Activated B cell treated with CpG ODN at 0.5 μM for 24 hours (primary cell): Measurements from ENCODE around the gene FOXP1. TPM values are rescaled to one million over a fixed set of nuclear protein-coding genes. Genes with fewer than 3 reads are reported as not detected.

ENCODE experiments used
- ATAC-seq: fragments of 200-7000 bp; cut with Tn5 transposase; one replicate; pipeline ENCODE4 v1.10.0; 2021; ENCODE audit warnings: low read depth, mild to moderate bottlenecking, moderate library complexity
- CTCF ChIA-PET: fragments of 350-600 bp; sonication (Branson Sonifier 250); formaldehyde crosslinking; loops from one replicate; lab custom pipeline; 2021; ENCODE audit warnings: antibody characterized with exemption; lab: Charles Lee
- POLR2A ChIA-PET: fragments of 350-600 bp; sonication (Branson Sonifier 250); formaldehyde crosslinking; loops from one replicate; lab custom pipeline; 2021; ENCODE audit warnings: antibody characterized with exemption; lab: Charles Lee
- DNase-seq: peaks from one replicate; pipeline ENCODE4 v3.0.0; 2022
- H3K27ac Mint-ChIP-seq: one replicate; pipeline ENCODE4 v1.8.0; 2020; ENCODE audit warnings: mixed read lengths
- H3K27me3 Mint-ChIP-seq: one replicate; pipeline ENCODE4 v1.8.0; 2021; ENCODE audit warnings: mixed read lengths
- H3K36me3 Mint-ChIP-seq: one replicate; pipeline ENCODE4 v1.8.0; 2021; ENCODE audit warnings: low read depth, mixed read lengths
- H3K4me1 Mint-ChIP-seq: one replicate; pipeline ENCODE4 v1.8.0; 2021; ENCODE audit warnings: mixed read lengths
- H3K4me3 Mint-ChIP-seq: one replicate; pipeline ENCODE4 v1.8.0; 2020; ENCODE audit warnings: mild to moderate bottlenecking, mixed read lengths
- H3K9me3 Mint-ChIP-seq: one replicate; pipeline ENCODE4 v1.8.0; 2020; ENCODE audit warnings: mixed read lengths
- intact Hi-C: fragments of 100-400 bp; cut with micrococcal nuclease; formaldehyde crosslinking; loops from one replicate; pipeline ENCODE4 v1.15.1; 2024
- total RNA-seq: library from RNA; stranded (reverse); gene quantifications from 2 replicates; pipeline ENCODE4 v1.2.3, GENCODE V29; 2022
- TF ChIP-seq, protein P1 (sequence below): fragments of 200-600 bp; IDR thresholded peaks from one replicate; pipeline ENCODE4 v1.8.0; 2022; ENCODE audit warnings: antibody characterized with exemption, mild to moderate bottlenecking

Gene FOXP1
- total RNA-seq, 1 donor from 2014 or later = 563 TPM

DNA sequence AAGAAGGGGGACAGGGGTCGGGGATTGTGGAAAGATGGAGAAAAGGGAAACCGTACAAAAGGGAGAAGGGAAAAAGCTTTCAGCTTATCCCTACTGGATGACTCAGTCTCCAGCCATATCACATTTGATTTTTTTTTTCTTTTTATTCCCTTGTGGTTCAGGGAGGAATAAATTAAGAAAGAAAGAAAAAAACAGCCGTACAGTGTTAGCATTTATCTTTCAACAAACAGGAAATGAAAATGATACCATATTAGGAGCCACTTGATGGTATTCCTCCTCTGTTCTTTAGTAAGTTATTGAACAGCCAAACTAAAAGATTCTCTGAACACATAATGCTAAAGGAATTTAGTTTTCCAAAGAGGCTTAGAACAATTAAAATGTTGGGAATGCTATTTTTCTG is 594.4 kb downstream of the FOXP1 start:
- H3K9me3 Mint-ChIP-seq = no peaks in the 10 kb centered on the region
- H3K4me1 Mint-ChIP-seq = peaks cover 27% of the 10 kb centered on the region
- TF ChIP-seq, protein P1, sequence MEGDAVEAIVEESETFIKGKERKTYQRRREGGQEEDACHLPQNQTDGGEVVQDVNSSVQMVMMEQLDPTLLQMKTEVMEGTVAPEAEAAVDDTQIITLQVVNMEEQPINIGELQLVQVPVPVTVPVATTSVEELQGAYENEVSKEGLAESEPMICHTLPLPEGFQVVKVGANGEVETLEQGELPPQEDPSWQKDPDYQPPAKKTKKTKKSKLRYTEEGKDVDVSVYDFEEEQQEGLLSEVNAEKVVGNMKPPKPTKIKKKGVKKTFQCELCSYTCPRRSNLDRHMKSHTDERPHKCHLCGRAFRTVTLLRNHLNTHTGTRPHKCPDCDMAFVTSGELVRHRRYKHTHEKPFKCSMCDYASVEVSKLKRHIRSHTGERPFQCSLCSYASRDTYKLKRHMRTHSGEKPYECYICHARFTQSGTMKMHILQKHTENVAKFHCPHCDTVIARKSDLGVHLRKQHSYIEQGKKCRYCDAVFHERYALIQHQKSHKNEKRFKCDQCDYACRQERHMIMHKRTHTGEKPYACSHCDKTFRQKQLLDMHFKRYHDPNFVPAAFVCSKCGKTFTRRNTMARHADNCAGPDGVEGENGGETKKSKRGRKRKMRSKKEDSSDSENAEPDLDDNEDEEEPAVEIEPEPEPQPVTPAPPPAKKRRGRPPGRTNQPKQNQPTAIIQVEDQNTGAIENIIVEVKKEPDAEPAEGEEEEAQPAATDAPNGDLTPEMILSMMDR = no peak
- CTCF ChIA-PET = interaction anchor here (0.9 kb wide), 1 partner anchor 12 kb away, joined by 3 read pairs; no protein-coding TSS in a partner anchor
- peaks cover 94% of the 10 kb centered on the region for H3K36me3 Mint-ChIP-seq
- no peak overlapping the region for H3K27ac Mint-ChIP-seq
- no peak overlapping the region for H3K4me3 Mint-ChIP-seq
- intact Hi-C loops = no loop called here
- no peak for ATAC-seq
- no peaks in the 10 kb centered on the region for H3K27me3 Mint-ChIP-seq
- DNase-seq = no peak
- POLR2A ChIA-PET = interaction anchor here (0.6 kb wide), 1 partner anchor 594 kb away, joined by 4 read pairs; the partner anchor contains the start of gene FOXP1

DNA sequence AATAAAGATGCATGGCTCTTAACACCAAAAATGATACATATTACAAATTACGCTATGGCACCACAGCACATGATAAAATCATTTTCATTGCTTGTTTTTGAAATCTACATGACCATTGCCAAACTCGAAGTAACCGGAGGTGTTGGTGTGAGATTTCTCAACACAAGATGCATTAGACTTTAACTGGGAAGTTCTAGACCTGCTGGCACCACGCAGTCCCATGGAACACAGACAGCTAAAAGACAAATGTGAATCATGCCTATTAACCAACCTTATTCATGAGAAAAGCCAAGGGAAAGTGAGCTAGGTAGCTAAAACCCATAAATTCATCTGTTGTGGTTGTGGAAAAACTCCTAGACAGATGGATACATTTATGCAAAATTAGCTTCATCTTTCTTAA is 595.4 kb downstream of the FOXP1 start:
- DNase-seq = no peak
- intact Hi-C loops = no loop called here
- Mint-ChIP-seq H3K4me3 (no peak overlapping the region), H3K4me1 (peaks cover 29% of the 10 kb centered on the region), H3K27me3 (no peaks in the 10 kb centered on the region), H3K36me3 (peaks cover 93% of the 10 kb centered on the region), H3K9me3 (no peaks in the 10 kb centered on the region), H3K27ac (no peak overlapping the region)
- ChIA-PET POLR2A (interaction anchor here (0.5 to 0.9 kb wide), 2 partner anchors 10 to 105 kb away, joined by 3 read pairs; no protein-coding TSS in a partner anchor), CTCF (interaction anchor here (0.9 to 1.3 kb wide), 2 partner anchors 11 to 82 kb away, joined by 3 read pairs; no protein-coding TSS in a partner anchor)
- no peak for ATAC-seq
- TF ChIP-seq, protein P1 = no peak

DNA sequence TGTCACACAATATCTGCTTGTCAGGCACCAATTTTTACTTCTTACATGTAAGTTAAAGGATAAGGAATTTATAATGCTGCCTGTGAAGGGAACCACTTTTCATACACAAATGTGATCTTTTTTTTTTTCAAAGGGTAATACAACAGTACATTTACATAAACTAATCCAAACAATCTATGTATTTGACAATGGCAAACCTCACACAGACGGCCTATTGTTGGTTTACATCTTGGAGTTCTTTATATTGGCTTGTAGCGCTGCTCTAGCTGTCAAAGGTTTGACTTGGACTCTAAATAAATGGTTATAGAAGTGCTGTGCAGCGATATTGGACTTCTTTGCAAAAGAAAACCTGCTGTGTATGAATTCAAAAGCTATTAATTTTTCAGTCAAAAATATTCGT is 598.0 kb downstream of the FOXP1 start:
- H3K4me3 Mint-ChIP-seq = no peak overlapping the region
- ATAC-seq = no peak
- TF ChIP-seq, protein P1 = no peak
- ChIA-PET POLR2A (no interaction called here), CTCF (no interaction called here)
- H3K27me3 Mint-ChIP-seq = no peaks in the 10 kb centered on the region
- no peaks in the 10 kb centered on the region for H3K9me3 Mint-ChIP-seq
- H3K27ac Mint-ChIP-seq = no peak overlapping the region
- H3K4me1 Mint-ChIP-seq = peaks cover 35% of the 10 kb centered on the region
- intact Hi-C loops = no loop called here
- DNase-seq = no peak
- H3K36me3 Mint-ChIP-seq = peaks cover 93% of the 10 kb centered on the region

DNA sequence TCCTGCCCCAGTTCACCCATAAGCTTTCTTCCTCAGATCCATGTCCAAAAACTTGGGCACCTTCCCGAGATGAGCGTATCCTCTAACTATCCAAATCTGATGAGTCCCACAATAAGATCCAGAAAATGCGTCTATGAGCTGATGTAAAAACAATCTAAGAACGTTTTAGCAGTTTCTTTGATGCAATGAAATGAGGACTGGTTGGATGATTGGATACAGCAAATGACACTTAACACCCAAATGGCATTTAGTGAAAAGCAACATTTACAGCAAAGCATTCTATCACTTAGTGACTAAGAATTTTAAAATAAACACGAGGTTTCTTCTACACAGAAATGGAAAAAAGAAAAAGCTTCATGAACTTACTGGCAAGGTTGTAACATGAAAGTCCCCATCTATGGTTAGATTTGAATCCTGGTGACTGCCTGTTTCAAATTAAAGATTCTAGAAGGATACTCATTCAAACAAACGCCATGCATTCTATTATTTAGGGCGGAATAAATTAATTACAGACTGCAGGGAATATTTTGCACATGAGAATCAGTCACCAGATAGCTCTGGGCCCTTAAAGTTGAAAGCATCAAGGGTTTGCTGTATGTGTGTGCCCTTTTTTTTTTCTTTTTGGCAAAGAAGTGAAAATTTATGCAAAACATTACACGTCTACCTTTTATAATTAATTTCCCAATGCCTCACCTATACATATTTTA is 598.6 kb downstream of the FOXP1 start:
- TF ChIP-seq, protein P1 = no peak
- no peak overlapping the region for H3K4me3 Mint-ChIP-seq
- peaks cover 93% of the 10 kb centered on the region for H3K36me3 Mint-ChIP-seq
- no peak for ATAC-seq
- H3K4me1 Mint-ChIP-seq = peaks cover 30% of the 10 kb centered on the region
- H3K9me3 Mint-ChIP-seq = no peaks in the 10 kb centered on the region
- CTCF ChIA-PET = no interaction called here
- H3K27ac Mint-ChIP-seq = no peak overlapping the region
- no peaks in the 10 kb centered on the region for H3K27me3 Mint-ChIP-seq
- intact Hi-C loops = no loop called here
- no peak for DNase-seq
- POLR2A ChIA-PET = no interaction called here

DNA sequence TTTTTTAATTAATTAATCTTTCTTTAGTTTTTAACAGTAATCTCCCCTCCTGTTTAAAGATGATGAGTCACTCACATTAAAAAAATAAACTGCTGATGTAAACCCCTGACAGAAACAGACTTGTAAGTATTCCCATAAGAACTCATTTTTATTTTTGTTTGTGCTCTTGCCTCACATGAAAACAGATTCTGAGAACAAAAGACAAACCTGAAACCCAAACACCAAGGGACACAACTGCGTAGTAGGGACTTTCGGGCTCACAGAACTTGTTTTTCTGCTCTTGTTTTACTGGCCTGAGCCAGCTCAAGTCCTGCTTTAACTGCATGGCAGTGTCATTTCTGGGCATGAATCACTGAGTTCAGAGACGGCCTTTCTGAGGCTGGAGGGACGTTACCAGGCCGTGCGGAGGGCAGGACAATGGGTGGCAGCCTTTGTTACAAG is 600.8 kb downstream of the FOXP1 start:
- ATAC-seq = peak; percentile 40
- peaks cover 21% of the 10 kb centered on the region for H3K4me1 Mint-ChIP-seq
- intact Hi-C loops = no loop called here

More for the DNA sequence above, 600.8 kb downstream of the FOXP1 start:
- ChIA-PET POLR2A (interaction anchor here (0.6 to 1.2 kb wide), 2 partner anchors 47 to 503 kb away, joined by 3 read pairs; no protein-coding TSS in a partner anchor), CTCF (interaction anchor here (1.0 kb wide), 1 partner anchor 88 kb away, joined by 3 read pairs; no protein-coding TSS in a partner anchor)
- no peak overlapping the region for H3K4me3 Mint-ChIP-seq
- H3K36me3 Mint-ChIP-seq = peaks cover 94% of the 10 kb centered on the region
- TF ChIP-seq, protein P1 = no peak
- no peaks in the 10 kb centered on the region for H3K27me3 Mint-ChIP-seq
- no peak for DNase-seq
- H3K27ac Mint-ChIP-seq = peak overlapping the region; percentile 79
- H3K9me3 Mint-ChIP-seq = no peaks in the 10 kb centered on the region
